ENCODE data around the gene CREBBP.

CREBBP gene

GRCh38 chr16:3837851-3838586 is 42.5 kb downstream of the CREBBP start:
- Histone ChIP-seq H4K8ac (ENCODE audit: low read depth, low read length) (no peak overlapping the region), H3K14ac (ENCODE audit: low read length) (no peak overlapping the region), H2AK5ac (ENCODE audit: low read depth, low read length) (no peak overlapping the region), H3K4me2 (ENCODE audit: insufficient read depth, low read length, poor library complexity, severe bottlenecking) (no peak overlapping the region), H3K9me3 (replicated peaks in 1 of 2; ENCODE audit: control insufficient read depth in 2 of 2, insufficient read depth in 1 of 2, low read depth in 1 of 2, low read length in 2 of 2) (peaks cover 2 to 13% of the 10 kb centered on the region in 2 donors), H3K23ac (ENCODE audit: low read depth, low read length, poor library complexity) (no peak overlapping the region), H3K4ac (ENCODE audit: low read length) (no peak overlapping the region), H3K27ac (replicated peaks; ENCODE audit: low read length) (no peak overlapping the region), H2BK120ac (ENCODE audit: low read depth, low read length) (no peak overlapping the region), H3K18ac (ENCODE audit: low read length) (no peak overlapping the region), H3K36me3 (replicated peaks in 1 of 2; ENCODE audit: control insufficient read depth in 2 of 2, insufficient read depth in 2 of 2, low read length in 2 of 2) (peaks cover 2 to 49% of the 10 kb centered on the region in 2 donors), H3K4me1 (ENCODE audit: control insufficient read depth in 2 of 2, insufficient read depth in 1 of 2, low read depth in 1 of 2, low read length in 2 of 2) (no peaks in the 10 kb centered on the region), H3K27me3 (ENCODE audit: control insufficient read depth in 3 of 3, insufficient read depth in 3 of 3, low read depth in 1 of 3, low read length in 3 of 3) (no peaks in the 10 kb centered on the region), H3K9ac (ENCODE audit: low read depth, low read length, poor library complexity) (no peak overlapping the region), H2BK15ac (ENCODE audit: low read length) (no peak overlapping the region), H3K79me1 (ENCODE audit: low read depth, low read length) (peaks cover 3% of the 10 kb centered on the region), H4K91ac (ENCODE audit: low read depth, low read length, poor library complexity) (no peak overlapping the region), H2AFZ (ENCODE audit: low read length) (no peak overlapping the region), H3K4me3 (ENCODE audit: low read length in 2 of 2) (no peak overlapping the region), H2BK5ac (ENCODE audit: low read length) (no peak overlapping the region), H2BK12ac (ENCODE audit: low read length) (no peak overlapping the region)
- DNase-seq (ENCODE audit: low spot score) = no peak
- WGBS, 2 donors (ENCODE audit: extremely low coverage in 2 of 2, insufficient read length in 2 of 2, insufficient replicate concordance in 1 of 2) = no CpG with 5 or more reads among the region's 5 CpGs

DNA sequence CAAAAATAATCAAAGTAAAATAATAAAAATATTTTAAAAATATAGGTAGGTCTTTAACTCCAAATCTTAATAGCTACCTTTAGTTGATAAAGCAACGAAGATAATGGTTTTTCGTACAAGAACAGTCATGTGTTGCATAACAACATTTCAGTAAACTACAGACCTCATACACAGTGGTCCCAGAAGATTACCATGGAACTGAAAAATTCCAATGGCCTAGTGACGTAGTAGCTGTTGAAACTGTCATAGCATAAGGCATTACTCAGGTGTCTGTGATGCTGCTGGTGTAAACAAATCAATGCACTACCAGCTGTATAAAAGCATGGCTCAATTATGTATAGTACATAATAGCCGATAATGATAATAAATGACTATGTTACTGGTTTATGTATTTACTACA is 43.9 kb downstream of the CREBBP start:
- WGBS, 2 donors (ENCODE audit: extremely low coverage in 2 of 2, insufficient read length in 2 of 2, insufficient replicate concordance in 1 of 2) = no CpG with 5 or more reads among the region's 4 CpGs
- Histone ChIP-seq H4K8ac (ENCODE audit: low read depth, low read length) (no peak overlapping the region), H2BK15ac (ENCODE audit: low read length) (no peak overlapping the region), H3K4me2 (ENCODE audit: insufficient read depth, low read length, poor library complexity, severe bottlenecking) (no peak overlapping the region), H2AK5ac (ENCODE audit: low read depth, low read length) (no peak overlapping the region), H3K4ac (ENCODE audit: low read length) (no peak overlapping the region), H3K9me3 (replicated peaks in 1 of 2; ENCODE audit: control insufficient read depth in 2 of 2, insufficient read depth in 1 of 2, low read depth in 1 of 2, low read length in 2 of 2) (peaks cover 4 to 27% of the 10 kb centered on the region in 2 donors), H3K36me3 (replicated peaks in 1 of 2; ENCODE audit: control insufficient read depth in 2 of 2, insufficient read depth in 2 of 2, low read length in 2 of 2) (peaks cover 2 to 58% of the 10 kb centered on the region in 2 donors), H2BK5ac (ENCODE audit: low read length) (no peak overlapping the region), H3K4me1 (ENCODE audit: control insufficient read depth in 2 of 2, insufficient read depth in 1 of 2, low read depth in 1 of 2, low read length in 2 of 2) (no peaks in the 10 kb centered on the region), H3K79me1 (ENCODE audit: low read depth, low read length) (peaks cover 6% of the 10 kb centered on the region), H3K18ac (ENCODE audit: low read length) (no peak overlapping the region), H2BK12ac (ENCODE audit: low read length) (no peak overlapping the region), H3K14ac (ENCODE audit: low read length) (no peak overlapping the region), H3K23ac (ENCODE audit: low read depth, low read length, poor library complexity) (no peak overlapping the region), H3K4me3 (ENCODE audit: low read length in 2 of 2) (no peak overlapping the region), H4K91ac (ENCODE audit: low read depth, low read length, poor library complexity) (no peak overlapping the region), H3K27ac (replicated peaks; ENCODE audit: low read length) (no peak overlapping the region), H3K9ac (ENCODE audit: low read depth, low read length, poor library complexity) (no peak overlapping the region), H2BK120ac (ENCODE audit: low read depth, low read length) (no peak overlapping the region), H3K27me3 (ENCODE audit: control insufficient read depth in 3 of 3, insufficient read depth in 3 of 3, low read depth in 1 of 3, low read length in 3 of 3) (no peaks in the 10 kb centered on the region), H2AFZ (ENCODE audit: low read length) (no peak overlapping the region)
- DNase-seq (ENCODE audit: low spot score) = no peak

DNA sequence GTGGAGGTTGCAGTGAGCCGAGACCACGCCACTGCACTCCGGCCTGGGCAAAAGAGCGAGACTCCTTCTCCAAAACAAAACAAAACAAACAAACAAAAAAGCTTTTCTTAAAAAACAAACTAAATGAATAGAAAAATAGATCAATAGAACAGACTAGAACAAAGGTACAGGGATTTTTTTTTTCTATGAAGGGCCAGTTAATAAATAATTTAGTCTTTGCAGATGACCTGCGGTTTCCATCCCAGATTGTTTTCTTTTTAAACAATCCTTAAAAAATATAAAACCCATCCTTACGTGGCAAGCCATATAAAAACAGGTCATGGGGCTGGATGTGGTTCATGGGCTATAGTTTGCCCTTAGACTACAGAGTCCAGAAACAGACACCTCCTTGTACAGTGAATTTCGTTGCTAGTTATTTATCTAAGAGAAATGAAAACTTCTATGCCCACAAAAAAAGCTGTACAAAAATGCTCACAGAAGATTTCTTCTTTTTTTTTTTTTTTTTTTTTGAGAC is 45.4 kb downstream of the CREBBP start:
- WGBS, 2 donors (ENCODE audit: extremely low coverage in 2 of 2, insufficient read length in 2 of 2, insufficient replicate concordance in 1 of 2) = no CpG with 5 or more reads among the region's 7 CpGs
- H3K4ac ChIP-seq (ENCODE audit: low read length) = no peak overlapping the region
- H2BK120ac ChIP-seq (ENCODE audit: low read depth, low read length) = no peak overlapping the region
- DNase-seq (ENCODE audit: low spot score) = no peak
- H4K8ac ChIP-seq (ENCODE audit: low read depth, low read length) = no peak overlapping the region
- H3K79me1 ChIP-seq (ENCODE audit: low read depth, low read length) = peaks cover 3% of the 10 kb centered on the region
- H3K18ac ChIP-seq (ENCODE audit: low read length) = no peak overlapping the region
- no peak overlapping the region for H2AK5ac ChIP-seq (ENCODE audit: low read depth, low read length)
- no peak overlapping the region for H2BK15ac ChIP-seq (ENCODE audit: low read length)
- no peak overlapping the region for H2BK5ac ChIP-seq (ENCODE audit: low read length)
- H2AFZ ChIP-seq (ENCODE audit: low read length) = no peak overlapping the region
- no peaks in the 10 kb centered on the region for H3K27me3 ChIP-seq (ENCODE audit: control insufficient read depth in 3 of 3, insufficient read depth in 3 of 3, low read depth in 1 of 3, low read length in 3 of 3)
- H3K27ac ChIP-seq (replicated peaks; ENCODE audit: low read length) = no peak overlapping the region
- H3K23ac ChIP-seq (ENCODE audit: low read depth, low read length, poor library complexity) = no peak overlapping the region
- no peaks in the 10 kb centered on the region for H3K4me1 ChIP-seq (ENCODE audit: control insufficient read depth in 2 of 2, insufficient read depth in 1 of 2, low read depth in 1 of 2, low read length in 2 of 2)
- H2BK12ac ChIP-seq (ENCODE audit: low read length) = no peak overlapping the region
- peaks cover 2 to 56% of the 10 kb centered on the region in 2 donors for H3K36me3 ChIP-seq (replicated peaks in 1 of 2; ENCODE audit: control insufficient read depth in 2 of 2, insufficient read depth in 2 of 2, low read length in 2 of 2)
- no peak overlapping the region for H3K9ac ChIP-seq (ENCODE audit: low read depth, low read length, poor library complexity)
- no peak overlapping the region for H3K4me2 ChIP-seq (ENCODE audit: insufficient read depth, low read length, poor library complexity, severe bottlenecking)
- no peak overlapping the region for H4K91ac ChIP-seq (ENCODE audit: low read depth, low read length, poor library complexity)
- peaks cover 4 to 34% of the 10 kb centered on the region in 2 donors for H3K9me3 ChIP-seq (replicated peaks in 1 of 2; ENCODE audit: control insufficient read depth in 2 of 2, insufficient read depth in 1 of 2, low read depth in 1 of 2, low read length in 2 of 2)
- H3K14ac ChIP-seq (ENCODE audit: low read length) = no peak overlapping the region
- H3K4me3 ChIP-seq (ENCODE audit: low read length in 2 of 2) = no peak overlapping the region

DNA sequence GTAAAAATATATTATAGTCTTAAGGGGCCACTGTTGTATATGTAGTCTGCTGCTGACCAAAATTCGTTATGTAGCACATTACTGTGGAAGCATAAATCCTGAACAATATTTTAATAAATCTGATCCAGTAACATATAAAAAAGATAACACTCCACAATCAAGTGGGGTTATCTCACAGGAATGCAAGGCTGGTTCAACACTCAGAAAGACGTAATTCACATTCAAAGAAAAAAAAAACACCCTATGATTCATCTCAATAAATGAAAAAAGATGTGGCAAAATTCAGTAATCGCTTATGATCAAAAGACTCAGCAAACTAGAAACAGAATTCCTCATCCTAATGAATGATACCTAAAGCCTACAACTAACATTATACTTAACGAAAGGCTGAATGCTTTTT is 47.8 kb downstream of the CREBBP start:
- H2AK5ac ChIP-seq (ENCODE audit: low read depth, low read length) = no peak overlapping the region
- no peak overlapping the region for H3K4ac ChIP-seq (ENCODE audit: low read length)
- no peak for DNase-seq (ENCODE audit: low spot score)
- peaks cover 4 to 43% of the 10 kb centered on the region in 2 donors for H3K9me3 ChIP-seq (replicated peaks in 1 of 2; ENCODE audit: control insufficient read depth in 2 of 2, insufficient read depth in 1 of 2, low read depth in 1 of 2, low read length in 2 of 2)
- no peak overlapping the region for H2BK120ac ChIP-seq (ENCODE audit: low read depth, low read length)
- H3K9ac ChIP-seq (ENCODE audit: low read depth, low read length, poor library complexity) = no peak overlapping the region
- no peak overlapping the region for H3K4me3 ChIP-seq (ENCODE audit: low read length in 2 of 2)
- no peak overlapping the region for H2BK5ac ChIP-seq (ENCODE audit: low read length)
- H4K91ac ChIP-seq (ENCODE audit: low read depth, low read length, poor library complexity) = no peak overlapping the region
- no peak overlapping the region for H3K14ac ChIP-seq (ENCODE audit: low read length)
- no peak overlapping the region for H3K23ac ChIP-seq (ENCODE audit: low read depth, low read length, poor library complexity)
- peaks cover 2 to 68% of the 10 kb centered on the region in 2 donors for H3K36me3 ChIP-seq (replicated peaks in 1 of 2; ENCODE audit: control insufficient read depth in 2 of 2, insufficient read depth in 2 of 2, low read length in 2 of 2)
- no peak overlapping the region for H2BK12ac ChIP-seq (ENCODE audit: low read length)
- no peak overlapping the region for H4K8ac ChIP-seq (ENCODE audit: low read depth, low read length)
- H3K4me1 ChIP-seq (ENCODE audit: control insufficient read depth in 2 of 2, insufficient read depth in 1 of 2, low read depth in 1 of 2, low read length in 2 of 2) = no peaks in the 10 kb centered on the region
- H3K27me3 ChIP-seq (ENCODE audit: control insufficient read depth in 3 of 3, insufficient read depth in 3 of 3, low read depth in 1 of 3, low read length in 3 of 3) = no peaks in the 10 kb centered on the region
- WGBS, 2 donors (ENCODE audit: extremely low coverage in 2 of 2, insufficient read length in 2 of 2, insufficient replicate concordance in 1 of 2) = no CpG with 5 or more reads among the region's 4 CpGs
- no peak overlapping the region for H2BK15ac ChIP-seq (ENCODE audit: low read length)
- H3K4me2 ChIP-seq (ENCODE audit: insufficient read depth, low read length, poor library complexity, severe bottlenecking) = no peak overlapping the region
- no peak overlapping the region for H3K27ac ChIP-seq (replicated peaks; ENCODE audit: low read length)
- H3K18ac ChIP-seq (ENCODE audit: low read length) = no peak overlapping the region
- H2AFZ ChIP-seq (ENCODE audit: low read length) = no peak overlapping the region
- H3K79me1 ChIP-seq (ENCODE audit: low read depth, low read length) = peaks cover 5% of the 10 kb centered on the region

Data from neuronal stem cell (in vitro differentiated cells).